ENCODE results near the gene AURKA.
A peak's percentile ranks its signal among the peaks of the same experiment; 100 is the strongest.
"Not testable (repeated sequence)": the region's sequence is repeated elsewhere in the genome, so short reads cannot be mapped to it uniquely, and the experiment has no call there.

Gene AURKA

GRCh38 chr20:56420940-56421688, 29.1 kb upstream of the AURKA start:
- no peak for ATAC-seq

GRCh38 chr20:56420028-56420427, 28.0 kb upstream of the AURKA start:
- ATAC-seq: no peak

GRCh38 chr20:56418385-56418861, 26.4 kb upstream of the AURKA start:
- ATAC-seq: peak; percentile 10 to 27

- no peak for ATAC-seq
Measured at GRCh38 chr20:56417911-56418310, 25.9 kb upstream of the AURKA start.

- no peak for ATAC-seq
Measured at GRCh38 chr20:56417402-56417801, 25.4 kb upstream of the AURKA start.

- ATAC-seq: peak; percentile 67 to 68
Measured at GRCh38 chr20:56414842-56415765, 23.1 kb upstream of the AURKA start.

GRCh38 chr20:56412949-56413348, 20.9 kb upstream of the AURKA start:
- ATAC-seq: no peak

- ATAC-seq: no peak
Measured at GRCh38 chr20:56412473-56412790, 20.4 kb upstream of the AURKA start.

- ATAC-seq: peak; percentile 51 to 71
Measured at GRCh38 chr20:56411759-56412472, 19.9 kb upstream of the AURKA start, which contains the start of gene CASS4. TSS of gene CASS4 (plus strand) at chr20:56412260. CDS start at chr20:56412459, 199 bp downstream.

GRCh38 chr20:56411287-56411686, 19.3 kb upstream of the AURKA start:
- ATAC-seq: not testable (repeated sequence)

- ATAC-seq: no peak
Measured at GRCh38 chr20:56409956-56410355, 17.9 kb upstream of the AURKA start.

GRCh38 chr20:56409521-56409920, 17.5 kb upstream of the AURKA start:
- no peak for ATAC-seq

- ATAC-seq: no peak
Measured at GRCh38 chr20:56406910-56407309, 14.9 kb upstream of the AURKA start.

- not testable (repeated sequence) for ATAC-seq
Measured at GRCh38 chr20:56405356-56405755, 13.3 kb upstream of the AURKA start.

GRCh38 chr20:56403465-56403864, 11.4 kb upstream of the AURKA start:
- no peak for ATAC-seq

GRCh38 chr20:56400001-56400640, 8.1 kb upstream of the AURKA start:
- ATAC-seq: peak in 1 of 2 donors; percentile 65

GRCh38 chr20:56395166-56395565, 3.2 kb upstream of the AURKA start:
- no peak for ATAC-seq

GRCh38 chr20:56393653-56394052, 1.6 kb upstream of the AURKA start:
- ATAC-seq: no peak

GRCh38 chr20:56392881-56393482, 967 bp upstream of the AURKA start:
- peak in 1 of 2 donors; percentile 3 for ATAC-seq

- peak; percentile 19 to 25 for ATAC-seq
Measured at GRCh38 chr20:56391596-56392131, 351 bp downstream of the AURKA start.

- no peak for ATAC-seq
Measured at GRCh38 chr20:56391037-56391436, 978 bp downstream of the AURKA start.

GRCh38 chr20:56390396-56390795, 1.6 kb downstream of the AURKA start:
- not testable (repeated sequence) for ATAC-seq

Measured in activated CD4-positive, CD25-positive, alpha-beta regulatory T cell treated with anti-CD3 and anti-CD28 coated beads, Interleukin-2, amount 50 U/mL, for 24 hours (primary cell).